ENCODE measurements around the gene LCE1C.

DNA sequence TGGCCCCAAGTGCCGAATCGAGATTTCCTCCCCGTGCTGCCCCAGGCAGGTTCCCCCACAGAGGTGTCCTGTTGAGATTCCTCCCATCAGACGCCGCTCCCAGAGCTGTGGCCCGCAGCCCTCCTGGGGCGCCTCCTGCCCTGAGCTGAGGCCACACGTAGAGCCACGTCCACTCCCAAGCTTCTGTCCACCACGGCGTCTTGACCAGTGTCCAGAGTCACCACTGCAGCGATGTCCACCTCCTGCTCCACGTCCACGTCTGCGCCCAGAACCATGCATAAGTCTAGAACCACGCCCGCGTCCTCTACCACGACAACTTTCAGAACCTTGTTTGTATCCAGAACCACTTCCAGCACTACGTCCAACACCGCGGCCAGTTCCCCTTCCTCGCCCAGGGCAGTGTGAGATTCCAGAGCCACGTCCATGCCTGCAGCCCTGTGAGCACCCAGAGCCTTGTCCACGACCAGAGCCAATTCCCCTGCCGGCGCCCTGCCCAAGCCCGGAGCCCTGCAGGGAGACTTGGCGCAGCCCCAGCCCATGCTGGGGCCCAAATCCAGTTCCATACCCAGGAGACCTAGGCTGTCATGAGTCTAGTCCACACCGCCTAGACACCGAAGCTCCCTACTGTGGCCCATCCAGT is 45.8 kb downstream of the LCE1C start:
- TF ChIP-seq, protein P1, sequence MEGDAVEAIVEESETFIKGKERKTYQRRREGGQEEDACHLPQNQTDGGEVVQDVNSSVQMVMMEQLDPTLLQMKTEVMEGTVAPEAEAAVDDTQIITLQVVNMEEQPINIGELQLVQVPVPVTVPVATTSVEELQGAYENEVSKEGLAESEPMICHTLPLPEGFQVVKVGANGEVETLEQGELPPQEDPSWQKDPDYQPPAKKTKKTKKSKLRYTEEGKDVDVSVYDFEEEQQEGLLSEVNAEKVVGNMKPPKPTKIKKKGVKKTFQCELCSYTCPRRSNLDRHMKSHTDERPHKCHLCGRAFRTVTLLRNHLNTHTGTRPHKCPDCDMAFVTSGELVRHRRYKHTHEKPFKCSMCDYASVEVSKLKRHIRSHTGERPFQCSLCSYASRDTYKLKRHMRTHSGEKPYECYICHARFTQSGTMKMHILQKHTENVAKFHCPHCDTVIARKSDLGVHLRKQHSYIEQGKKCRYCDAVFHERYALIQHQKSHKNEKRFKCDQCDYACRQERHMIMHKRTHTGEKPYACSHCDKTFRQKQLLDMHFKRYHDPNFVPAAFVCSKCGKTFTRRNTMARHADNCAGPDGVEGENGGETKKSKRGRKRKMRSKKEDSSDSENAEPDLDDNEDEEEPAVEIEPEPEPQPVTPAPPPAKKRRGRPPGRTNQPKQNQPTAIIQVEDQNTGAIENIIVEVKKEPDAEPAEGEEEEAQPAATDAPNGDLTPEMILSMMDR (IDR thresholded peaks at IDR 0.05; ENCODE audit: insufficient read depth, low read depth, low read length), result no peak
- no peak for TF ChIP-seq EZH2 (IDR thresholded peaks at IDR 0.05; ENCODE audit: insufficient read depth, low read length)

All from astrocyte (in vitro differentiated cells and primary cell).